ENCODE data around the gene OGFR.

OGFR gene

DNA sequence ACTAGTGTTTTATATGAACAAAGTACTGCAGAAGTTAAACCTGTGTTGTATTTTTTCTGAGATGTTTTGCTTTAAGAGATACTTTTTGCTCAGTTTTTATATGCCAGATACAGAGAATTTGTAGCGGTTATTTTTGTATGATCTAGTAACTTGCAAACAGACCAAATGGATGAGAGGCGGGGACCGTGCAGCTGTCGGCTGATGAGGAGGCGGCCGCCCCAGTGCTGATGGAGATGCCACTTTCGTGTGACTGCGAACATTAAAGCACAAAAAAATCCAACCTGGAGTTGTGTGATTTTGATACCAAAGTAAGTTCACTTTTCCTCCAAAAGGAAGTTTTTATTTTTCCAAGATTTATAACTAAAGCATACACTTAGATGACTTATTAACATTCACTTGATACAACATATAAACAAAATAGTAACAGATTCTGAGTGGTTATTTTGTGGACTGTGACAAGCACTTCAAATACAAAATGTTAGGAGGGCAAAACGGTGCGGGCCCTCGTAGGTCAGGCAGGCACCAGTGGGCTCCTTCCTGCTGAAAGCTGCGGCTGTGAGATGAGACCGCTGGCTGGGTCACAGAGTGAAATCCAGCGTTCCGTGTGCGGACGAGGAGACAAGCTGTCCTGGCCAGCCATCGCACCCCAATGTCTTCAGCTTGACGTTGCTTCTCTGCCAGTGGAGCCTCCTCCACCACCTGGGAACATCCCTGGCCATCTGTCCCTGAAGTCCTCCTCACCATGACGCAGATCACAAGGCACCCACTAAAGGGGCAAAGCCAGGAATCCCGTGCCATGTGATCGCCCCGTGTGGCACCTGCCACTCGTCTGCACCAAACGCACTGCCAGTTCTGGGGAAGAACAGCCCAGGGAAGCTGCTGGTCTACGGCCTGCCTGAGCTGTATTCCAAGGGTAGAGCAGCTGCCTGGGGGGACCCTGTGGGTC, 4.0 kb upstream of the OGFR start:
- DNase-seq (ENCODE audit: low read depth, low spot score): no peak

- DNase-seq (ENCODE audit: low read depth, low spot score): no peak
Observed at GRCh38 chr20:62801284-62802010, 3.2 kb upstream of the OGFR start.

GRCh38 chr20:62802026-62802712, 2.5 kb upstream of the OGFR start:
- no peak for DNase-seq (ENCODE audit: low read depth, low spot score)

DNA sequence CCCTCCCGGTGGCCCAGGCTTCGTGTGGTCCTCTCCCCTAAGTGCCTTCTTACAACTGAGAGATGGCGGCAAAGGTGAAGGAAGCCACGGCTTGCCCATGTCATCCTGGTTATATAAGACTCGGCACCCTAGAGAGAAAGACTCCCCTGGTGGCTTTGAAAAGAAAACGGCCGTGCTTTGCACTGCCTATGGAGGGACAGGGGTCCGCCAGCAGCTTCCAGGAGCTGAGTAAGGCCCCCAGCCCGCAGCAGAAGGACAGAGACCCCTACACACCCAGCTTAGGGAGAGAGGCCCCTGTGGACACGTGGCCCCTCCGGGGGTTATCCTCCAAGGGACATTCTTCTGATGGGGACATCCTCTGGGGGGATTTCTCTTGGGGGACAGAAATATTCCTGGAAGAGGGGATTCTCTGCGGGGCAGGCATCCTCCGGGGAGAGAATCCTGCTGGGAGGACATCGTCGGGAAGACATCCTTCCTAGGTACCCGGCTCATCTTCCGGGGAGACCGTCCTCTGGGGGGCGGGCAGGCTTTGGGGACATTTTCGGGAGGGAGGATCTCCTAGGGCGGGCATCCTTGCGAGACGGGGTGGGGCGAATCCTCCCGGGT, 511 bp upstream of the OGFR start:
- DNase-seq (ENCODE audit: low read depth, low spot score): no peak

GRCh38 chr20:62805155-62805710, 598 bp downstream of the OGFR start:
- no peak for DNase-seq (ENCODE audit: low read depth, low spot score)

- DNase-seq (ENCODE audit: low read depth, low spot score): no peak
Observed at GRCh38 chr20:62805711-62806382, 1.2 kb downstream of the OGFR start.

GRCh38 chr20:62806383-62807050, 1.9 kb downstream of the OGFR start:
- no peak for DNase-seq (ENCODE audit: low read depth, low spot score)

DNA sequence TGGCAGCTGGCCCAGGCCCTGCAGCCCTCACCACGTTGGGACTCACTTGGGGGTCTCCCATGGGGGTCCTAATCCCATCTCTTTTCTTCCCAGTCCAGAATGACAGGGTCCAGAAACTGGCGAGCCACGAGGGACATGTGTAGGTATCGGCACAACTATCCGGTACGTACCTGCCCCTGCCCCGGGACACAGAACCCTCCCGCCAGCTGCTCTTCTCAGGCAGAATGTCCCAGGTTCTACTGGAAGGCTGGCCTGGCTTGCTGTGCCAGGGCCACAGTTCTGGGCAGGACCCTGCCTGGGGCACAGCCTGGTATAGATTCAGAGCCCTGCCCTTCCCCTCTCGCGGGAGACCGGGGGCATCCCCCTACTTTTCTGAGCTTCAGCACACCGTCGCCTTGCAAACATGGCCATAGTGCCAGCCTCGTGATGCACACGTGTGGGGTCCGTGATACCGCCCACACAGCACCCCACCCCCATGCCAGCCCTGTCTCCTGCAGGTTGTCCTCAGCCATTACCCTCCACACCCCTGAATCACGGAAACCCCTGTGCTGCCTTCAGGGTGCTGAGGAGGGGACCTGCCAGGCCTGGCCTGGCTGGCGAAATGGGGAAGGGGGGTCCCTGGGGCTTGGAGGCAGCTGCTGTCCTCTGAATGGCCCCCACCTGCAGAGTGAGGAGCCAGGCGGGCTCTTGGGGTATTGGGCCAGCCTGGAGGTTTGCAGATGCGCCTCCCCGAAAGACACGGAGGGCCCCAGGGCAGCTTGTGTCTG, 3.0 kb downstream of the OGFR start:
- DNase-seq (ENCODE audit: low read depth, low spot score): no peak

GRCh38 chr20:62808211-62808865, 3.7 kb downstream of the OGFR start:
- DNase-seq (ENCODE audit: low read depth, low spot score): no peak

DNA sequence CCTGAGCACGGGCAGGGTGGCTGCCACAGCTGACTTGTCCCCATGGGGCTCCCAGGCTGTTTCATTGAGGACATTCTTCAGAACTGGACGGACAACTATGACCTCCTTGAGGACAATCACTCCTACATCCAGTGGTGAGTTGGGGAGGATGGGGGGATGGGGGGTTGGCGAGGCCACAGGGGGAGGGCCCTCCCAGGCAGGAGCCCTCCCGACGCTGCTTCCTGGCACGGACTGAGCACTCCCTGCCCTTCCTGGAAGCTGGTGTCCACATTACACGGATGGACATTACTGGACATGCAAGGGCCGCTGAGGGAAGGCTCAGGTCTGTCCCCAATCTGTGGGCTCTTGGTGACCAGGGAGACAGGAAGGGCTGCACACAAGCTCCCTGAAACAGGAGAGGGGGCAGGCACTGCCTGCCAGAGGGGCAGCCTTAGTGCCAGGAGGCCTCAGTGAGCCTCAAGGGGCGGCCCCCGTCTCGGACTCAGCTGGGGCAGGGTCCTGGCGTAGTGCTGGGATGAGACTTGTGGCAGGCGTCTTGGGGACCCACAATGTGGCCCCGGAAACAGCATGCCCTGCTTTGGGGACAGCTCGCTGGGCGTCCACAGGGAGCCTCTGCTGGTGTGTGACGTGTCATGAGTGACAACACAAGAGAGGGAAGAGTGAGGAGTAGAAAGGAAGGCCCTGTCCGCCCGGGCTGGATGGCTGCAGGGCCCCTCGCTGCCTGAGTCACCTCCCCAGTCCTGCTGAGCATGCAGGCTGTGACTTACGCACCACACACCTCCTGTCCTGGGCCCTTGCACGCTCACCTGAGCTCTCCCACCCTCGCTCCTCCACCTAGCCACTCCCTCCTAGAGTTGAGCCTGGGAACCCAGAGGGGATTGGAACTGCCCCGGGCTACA, 5.1 kb downstream of the OGFR start:
- no peak for DNase-seq (ENCODE audit: low read depth, low spot score)

- no peak for DNase-seq (ENCODE audit: low read depth, low spot score)
Observed at GRCh38 chr20:62811320-62811719, 6.7 kb downstream of the OGFR start.

- no peak for DNase-seq (ENCODE audit: low read depth, low spot score)
Observed at GRCh38 chr20:62811720-62812119, 7.1 kb downstream of the OGFR start.

DNA sequence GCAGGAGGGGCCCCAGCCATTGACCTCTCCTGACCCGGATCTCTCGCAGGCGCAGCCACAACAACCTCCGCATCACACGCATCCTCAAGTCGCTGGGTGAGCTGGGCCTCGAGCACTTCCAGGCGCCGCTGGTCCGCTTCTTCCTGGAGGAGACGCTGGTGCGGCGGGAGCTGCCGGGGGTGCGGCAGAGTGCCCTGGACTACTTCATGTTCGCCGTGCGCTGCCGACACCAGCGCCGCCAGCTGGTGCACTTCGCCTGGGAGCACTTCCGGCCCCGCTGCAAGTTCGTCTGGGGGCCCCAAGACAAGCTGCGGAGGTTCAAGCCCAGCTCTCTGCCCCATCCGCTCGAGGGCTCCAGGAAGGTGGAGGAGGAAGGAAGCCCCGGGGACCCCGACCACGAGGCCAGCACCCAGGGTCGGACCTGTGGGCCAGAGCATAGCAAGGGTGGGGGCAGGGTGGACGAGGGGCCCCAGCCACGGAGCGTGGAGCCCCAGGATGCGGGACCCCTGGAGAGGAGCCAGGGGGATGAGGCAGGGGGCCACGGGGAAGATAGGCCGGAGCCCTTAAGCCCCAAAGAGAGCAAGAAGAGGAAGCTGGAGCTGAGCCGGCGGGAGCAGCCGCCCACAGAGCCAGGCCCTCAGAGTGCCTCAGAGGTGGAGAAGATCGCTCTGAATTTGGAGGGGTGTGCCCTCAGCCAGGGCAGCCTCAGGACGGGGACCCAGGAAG, 7.7 kb downstream of the OGFR start:
- DNase-seq (ENCODE audit: low read depth, low spot score): no peak

DNA sequence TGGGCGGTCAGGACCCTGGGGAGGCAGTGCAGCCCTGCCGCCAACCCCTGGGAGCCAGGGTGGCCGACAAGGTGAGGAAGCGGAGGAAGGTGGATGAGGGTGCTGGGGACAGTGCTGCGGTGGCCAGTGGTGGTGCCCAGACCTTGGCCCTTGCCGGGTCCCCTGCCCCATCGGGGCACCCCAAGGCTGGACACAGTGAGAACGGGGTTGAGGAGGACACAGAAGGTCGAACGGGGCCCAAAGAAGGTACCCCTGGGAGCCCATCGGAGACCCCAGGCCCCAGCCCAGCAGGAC, 8.2 kb downstream of the OGFR start:
- DNase-seq (ENCODE audit: low read depth, low spot score): no peak

DNA sequence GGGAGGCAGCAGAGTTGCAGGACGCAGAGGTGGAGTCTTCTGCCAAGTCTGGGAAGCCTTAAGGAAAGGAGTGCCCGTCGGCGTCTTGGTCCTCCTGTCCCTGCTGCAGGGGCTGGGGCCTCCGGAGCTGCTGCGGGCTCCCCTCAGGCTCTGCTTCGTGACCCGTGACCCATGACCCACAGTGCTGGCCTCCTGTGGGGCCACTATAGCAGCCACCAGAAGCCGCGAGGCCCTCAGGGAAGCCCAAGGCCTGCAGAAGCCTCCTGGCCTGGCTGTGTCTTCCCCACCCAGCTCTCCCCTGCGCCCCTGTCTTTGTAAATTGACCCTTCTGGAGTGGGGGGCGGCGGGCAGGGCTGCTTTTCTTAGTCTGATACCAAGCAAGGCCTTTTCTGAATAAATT, 9.0 kb downstream of the OGFR start:
- DNase-seq (ENCODE audit: low read depth, low spot score): no peak

GRCh38 chr20:62814060-62814708, 9.5 kb downstream of the OGFR start:
- DNase-seq (ENCODE audit: low read depth, low spot score): no peak

DNA sequence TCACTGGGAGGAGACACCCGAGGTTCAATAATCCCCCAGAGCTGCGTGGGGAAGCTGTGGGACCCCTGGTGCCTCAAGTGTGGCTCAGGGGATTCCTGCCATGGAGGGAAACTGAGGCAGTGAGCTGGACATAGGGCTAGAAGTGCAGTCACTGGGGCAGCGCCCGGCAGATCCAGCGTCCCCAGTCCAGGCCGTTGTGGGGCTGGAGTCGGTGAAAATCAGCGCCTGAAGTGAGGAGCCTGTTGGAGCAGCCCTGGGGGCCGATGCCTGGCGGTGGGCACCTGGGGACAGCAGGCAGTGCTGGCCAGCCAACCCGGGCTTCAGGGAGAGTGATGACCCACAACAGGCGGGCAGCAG, 10.1 kb downstream of the OGFR start:
- no peak for DNase-seq (ENCODE audit: low read depth, low spot score)

Measured in smooth muscle cell of the brain vasculature (primary cell).